Cortex of kidney (tissue), 1 donor: Measurements from ENCODE around the gene RHBDL2.
A peak's percentile ranks its signal among the peaks of the same experiment; 100 is the strongest.
"Not testable (repeated sequence)": the region's sequence is repeated elsewhere in the genome, so short reads cannot be mapped to it uniquely, and the experiment has no call there.

Experiments
- DNase-seq: peaks from one replicate; lab custom pipeline; 2025; lab: John Stamatoyannopoulos, UW

RHBDL2 gene

DNA sequence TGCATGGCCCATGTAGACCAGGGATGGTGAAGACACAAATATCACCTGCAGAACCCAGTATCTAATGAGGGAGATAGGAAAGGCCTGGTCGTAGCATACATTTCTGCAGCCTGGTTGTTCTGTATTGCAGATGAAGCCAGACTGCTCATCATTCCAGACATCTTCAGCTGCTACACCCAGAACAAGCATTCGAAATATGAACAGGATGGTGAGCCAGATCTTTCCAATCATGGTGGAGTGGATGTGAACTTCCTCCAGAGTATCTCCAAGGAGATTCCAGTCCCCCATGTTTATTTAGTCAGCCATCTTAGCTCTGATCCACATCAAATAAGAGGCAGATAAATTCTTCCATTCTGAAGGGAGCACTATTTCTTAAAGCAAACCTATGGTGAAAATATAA lies 65.8 kb downstream of the RHBDL2 start:
- no peak for DNase-seq

DNA sequence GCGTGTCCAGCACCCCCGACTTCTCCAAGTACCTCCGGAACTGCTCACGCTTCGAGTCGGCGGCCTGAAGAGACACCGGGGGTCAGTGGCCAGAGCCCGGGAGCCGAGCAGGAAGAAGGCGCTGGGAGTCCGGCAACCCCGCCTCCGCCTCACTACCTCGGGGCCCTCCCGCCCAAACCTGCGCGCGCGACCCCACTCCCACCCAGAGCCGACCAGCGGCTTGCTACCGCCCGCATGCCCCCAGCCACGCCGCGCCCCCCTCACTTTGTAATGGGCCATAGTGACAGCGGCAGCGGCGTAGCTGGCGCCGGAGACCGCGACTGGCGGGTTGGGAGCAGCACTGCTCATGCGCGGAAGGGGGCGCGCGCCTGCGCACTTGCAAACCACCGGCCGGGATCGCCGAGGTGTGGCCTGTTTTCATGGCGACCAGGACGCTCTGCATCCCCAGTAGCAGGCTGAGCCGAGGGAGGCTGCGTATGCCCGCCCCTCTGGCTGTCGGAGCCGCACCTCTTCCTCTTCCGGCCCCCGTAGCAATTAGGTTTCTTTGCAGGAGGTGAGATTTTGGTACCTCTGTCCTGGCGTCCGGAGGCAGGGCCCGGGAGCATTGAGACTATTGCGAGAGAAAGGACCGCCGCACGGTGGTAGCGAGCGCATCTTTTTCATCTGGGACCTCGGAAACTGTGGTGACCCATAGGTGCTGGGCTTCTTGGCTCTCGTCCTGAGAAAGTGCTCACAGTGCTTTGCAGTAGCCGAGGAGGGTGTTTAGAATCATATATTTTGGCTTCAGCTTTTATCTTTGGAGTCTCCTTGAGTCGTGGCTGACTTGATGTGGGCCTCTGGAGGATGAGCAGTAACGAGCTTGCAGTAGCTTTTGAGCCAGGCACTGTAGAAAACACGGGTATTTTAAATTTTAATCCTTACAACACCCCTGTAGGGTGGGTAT lies 68.3 kb downstream of the RHBDL2 start, which contains the start of gene MYCBP:
Gene MYCBP (minus strand): TSS at position 322 of the 943 bp plus-strand sequence. CDS start 43 bp downstream, at position 279.
- DNase-seq: peak; percentile 33

DNA sequence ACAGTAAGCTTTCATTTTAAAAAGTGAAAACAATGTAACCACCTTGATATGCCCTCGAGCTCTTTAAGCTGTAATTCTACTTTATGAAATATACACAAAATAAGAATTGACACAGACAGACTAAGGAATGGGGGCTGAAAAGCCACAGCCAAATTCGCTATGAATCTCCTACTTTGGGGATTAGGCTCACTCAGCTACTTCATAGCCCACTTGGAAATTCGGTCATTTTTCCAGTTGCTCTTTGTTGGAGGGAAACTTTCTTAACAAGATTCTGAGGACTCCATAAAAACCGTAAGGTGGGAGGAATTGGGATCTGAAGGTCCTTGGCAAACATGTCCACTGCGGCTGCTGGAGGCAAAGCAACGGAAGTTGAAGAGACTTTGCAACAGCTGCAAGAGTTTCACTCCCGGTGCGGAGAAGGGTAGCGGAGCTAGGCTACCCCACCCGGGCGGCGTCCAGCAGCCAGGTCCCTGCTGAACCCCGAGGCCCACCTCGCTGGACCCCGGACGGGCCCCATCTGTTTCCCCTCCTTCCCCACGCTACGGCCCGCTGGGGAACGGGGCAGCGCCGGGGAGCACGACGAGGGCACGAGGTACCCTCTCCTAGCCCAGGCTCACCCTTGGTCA lies 69.1 kb downstream of the RHBDL2 start:
- DNase-seq: no peak

DNA sequence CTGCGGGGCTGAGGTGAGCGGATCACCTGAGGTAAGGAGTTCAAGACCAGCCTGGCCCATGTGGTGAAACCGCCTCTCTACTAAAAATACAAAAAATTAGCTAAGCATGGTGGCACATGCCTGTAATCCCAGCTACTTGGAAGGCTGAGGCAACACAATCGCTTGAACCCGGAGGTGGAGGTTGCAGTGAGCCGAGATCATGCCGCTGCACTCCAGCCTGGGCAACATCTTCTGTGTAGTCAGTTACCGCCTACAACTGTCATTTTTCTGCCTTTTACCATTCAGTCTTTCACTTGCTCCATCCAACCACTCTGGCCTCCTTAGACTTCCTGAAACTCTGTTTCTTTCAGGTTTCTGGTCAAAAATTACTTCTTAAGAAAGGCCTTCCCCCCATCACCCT lies 70.6 kb downstream of the RHBDL2 start:
- DNase-seq: no peak

DNA sequence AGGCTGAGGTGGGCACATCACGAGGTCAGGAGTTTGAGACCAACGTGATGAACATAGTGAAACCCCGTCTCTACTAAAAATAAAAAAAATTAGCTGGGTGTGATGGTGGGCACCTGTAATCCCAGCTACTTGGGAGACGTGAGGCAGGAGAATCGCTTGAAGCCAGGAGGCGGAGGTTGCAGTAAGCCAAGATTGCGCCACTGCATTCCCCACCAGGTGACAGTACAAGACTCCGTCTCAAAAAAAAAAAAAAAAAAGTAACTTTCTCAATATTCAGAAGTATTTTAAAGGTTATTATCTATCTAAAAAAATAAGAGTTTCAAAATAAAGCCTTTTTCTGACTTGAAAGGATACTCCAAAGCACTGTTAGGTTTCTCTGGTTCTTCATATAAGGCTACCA lies 74.4 kb downstream of the RHBDL2 start:
- DNase-seq: no peak

DNA sequence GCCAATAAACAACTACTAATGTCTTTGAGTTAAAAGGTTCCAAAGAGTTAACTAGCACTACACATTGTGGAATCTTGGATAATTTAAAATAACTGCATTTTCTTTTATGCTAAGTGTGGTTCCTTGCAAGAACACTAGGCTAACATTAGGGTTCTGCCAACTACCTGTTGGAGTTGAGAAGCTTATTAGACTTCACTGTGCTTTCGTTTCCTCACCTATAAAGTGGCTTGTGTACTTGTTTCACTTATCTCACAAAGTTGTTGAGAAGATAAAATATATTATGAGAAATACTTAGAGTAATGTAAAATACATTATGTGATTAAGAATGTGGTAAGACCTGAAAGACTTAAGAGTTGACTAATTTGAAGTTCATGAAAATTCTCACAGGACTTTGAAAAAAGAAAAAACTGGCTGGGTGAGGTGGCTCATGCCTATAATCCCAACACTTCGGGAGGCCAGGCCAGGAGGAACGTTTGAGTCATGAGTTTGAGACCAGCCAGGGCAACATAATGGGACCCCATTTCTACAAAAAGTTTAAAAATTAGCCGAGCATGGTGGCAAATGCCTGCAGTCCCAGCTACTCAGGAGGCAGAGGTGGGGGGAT lies 76.4 kb downstream of the RHBDL2 start:
- DNase-seq: no peak

DNA sequence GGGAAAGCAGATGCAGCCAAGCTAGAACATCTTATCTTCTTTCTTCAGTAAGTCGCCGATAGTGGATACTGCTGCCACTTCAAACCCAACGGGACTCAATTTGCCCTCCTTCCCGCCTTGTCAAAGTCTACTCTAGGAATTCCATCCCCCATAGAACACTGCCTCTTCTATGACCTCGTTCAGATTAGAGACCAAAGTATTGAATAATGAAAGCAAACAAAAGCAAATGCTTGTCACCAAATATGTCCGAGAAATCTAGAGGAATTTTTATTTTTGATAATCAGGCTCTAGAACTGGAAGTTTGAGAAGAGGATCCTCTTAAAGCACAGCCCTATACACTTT lies 81.2 kb downstream of the RHBDL2 start:
- DNase-seq: no peak

DNA sequence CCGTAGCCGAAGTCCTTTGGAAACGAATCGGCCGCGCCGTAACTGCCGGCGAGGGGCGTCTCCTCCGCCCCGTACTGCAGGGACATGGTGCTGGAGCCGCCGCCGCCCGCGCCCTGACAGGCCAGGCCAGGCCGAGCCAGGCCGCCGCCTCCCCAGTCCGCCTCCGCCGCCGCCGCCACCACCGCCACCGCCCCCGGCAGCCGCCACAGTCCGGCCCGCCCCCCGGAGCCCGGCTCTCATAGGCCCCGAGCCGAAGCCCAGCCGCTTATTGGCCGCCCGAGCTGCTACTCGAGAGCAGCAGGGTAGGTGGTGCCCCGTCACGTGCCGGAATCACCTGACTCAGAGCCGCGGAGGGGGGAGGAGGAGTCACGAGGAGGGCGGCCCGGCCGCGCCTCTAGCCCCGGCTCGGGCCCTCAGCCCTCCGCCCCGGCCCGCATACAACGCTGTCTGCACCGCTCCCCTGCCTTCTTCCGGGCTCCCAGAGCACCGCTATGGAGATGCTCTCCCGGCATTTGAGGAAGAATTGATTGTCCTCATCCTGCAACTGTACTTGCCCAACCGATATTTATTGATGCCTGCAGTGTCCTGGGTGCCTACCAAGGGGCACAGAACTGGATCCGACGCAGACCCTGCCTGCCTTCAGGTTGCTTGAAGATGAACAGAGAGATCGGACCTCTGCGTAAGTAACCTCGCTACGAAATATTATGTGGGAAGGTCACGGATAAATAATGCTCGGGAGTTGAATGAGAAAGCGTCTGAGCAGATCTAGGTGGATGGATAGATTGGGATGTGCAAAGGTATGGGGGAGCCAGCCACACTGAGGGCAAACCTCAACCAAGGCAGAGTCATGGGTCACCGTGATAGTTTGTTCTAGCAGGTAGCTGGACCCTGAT lies 81.8 kb downstream of the RHBDL2 start, which contains the start of gene RRAGC:
Gene RRAGC (minus strand): TSS at position 212 of the 893 bp plus-strand sequence. CDS start 126 bp downstream, at position 86.
- peak; percentile 98 for DNase-seq

DNA sequence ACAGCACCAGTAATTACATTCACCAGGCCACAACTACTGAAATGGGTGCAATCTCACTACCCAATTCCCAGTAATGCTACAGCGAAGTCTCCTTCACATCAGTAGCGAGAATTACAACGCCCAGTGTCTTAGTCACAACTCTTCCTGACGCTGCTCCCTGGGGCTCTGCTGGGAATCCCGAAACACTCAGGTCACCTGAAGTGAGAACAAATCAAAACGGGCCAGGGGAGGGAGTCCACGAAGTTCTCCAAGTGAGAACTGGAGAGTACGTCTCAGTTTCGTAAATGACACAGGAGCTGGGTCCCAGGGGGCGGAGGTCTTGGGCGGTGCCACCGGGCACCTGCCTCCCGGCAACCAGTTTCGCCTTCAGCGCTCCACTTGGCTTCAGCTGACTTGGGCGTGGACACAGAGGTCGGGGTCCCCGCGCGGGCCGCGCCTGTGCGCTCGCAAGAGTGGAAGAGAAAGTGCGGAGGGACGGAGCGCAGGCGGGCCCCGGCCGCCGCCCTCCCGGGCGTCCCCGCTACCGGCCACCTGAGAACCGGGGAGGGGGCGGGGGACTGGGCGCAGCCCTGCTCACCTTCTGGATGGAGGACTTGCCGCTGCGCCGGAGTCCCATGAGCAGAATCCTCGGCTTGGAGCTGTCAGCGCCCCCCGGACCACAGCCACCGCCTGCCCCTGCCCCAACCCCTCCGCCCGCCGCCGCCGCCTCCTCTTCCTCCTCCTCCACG lies 82.6 kb downstream of the RHBDL2 start:
- no peak for DNase-seq

DNA sequence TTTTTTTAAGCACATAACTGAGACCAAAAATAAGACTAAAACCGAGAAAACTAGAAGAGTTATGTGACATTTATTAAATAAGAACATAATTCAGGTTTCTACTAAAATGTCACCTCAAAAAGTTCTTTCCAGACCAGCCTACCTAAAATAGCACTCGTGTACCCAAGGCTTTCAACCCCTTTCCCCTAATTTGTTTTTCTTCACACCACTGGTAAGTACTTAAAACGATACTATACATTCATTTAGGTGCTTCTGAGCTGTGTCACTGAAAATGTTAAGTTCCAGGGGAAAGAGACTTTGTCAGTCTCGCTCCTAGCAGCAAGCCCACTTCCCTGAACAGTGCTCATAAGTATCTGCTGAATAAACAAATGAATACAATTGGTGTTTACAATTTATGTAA lies 88.8 kb downstream of the RHBDL2 start:
- no peak for DNase-seq

DNA sequence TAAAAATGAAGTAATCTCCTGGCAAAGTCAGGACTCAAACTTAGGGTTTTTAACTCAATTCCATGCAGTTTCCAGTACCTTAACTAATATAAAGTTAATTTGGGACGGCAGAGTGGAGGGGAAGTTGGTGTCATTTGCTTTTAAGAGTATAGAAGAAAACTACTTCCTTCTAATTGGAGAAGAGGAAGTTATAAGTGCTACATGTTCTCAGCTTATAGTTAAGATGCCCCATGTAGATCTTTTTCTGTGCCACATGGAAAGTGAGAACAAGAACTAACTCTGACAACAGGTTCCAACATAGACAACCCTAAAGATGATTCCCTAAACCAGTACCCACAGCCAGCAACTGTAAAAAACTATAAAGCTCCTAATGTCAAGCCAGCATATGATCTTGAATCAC lies 93.6 kb downstream of the RHBDL2 start:
- no peak for DNase-seq

DNA sequence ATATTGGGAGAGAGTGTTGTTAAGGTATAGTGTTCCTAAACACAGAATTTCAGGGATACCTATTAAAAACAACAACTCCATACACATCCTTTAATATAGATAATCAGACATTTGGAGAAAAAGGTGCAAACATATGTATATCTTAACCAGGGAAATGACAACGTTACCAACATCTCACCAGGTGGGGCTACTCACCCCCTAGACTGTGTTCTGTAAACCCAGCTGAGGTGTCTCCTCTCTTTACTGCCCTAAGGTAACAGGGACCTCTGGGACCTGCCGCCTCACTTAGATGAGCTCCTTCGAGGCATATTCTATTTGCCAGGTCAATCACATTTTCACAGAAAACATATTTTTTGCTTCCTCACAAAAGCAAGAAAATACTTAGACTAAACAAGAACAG lies 95.4 kb downstream of the RHBDL2 start:
- no peak for DNase-seq

DNA sequence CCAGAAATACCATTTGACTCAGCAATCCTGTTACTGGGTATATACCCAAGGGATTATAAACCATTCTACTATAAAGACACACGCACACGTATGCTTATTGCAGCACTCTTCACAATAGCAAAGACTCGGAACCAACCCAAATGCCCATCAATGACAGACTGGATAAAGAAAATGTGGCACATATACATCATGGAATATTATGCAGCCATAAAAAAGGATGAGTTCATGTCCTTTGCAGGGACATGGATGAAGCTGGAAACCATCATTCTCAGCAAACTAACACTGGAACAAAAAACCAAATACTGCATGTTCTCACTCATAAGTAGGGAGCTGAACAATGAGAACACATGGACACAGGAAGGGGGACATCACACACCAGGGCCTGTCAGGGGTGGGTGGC lies 96.5 kb downstream of the RHBDL2 start:
- not testable (repeated sequence) for DNase-seq

DNA sequence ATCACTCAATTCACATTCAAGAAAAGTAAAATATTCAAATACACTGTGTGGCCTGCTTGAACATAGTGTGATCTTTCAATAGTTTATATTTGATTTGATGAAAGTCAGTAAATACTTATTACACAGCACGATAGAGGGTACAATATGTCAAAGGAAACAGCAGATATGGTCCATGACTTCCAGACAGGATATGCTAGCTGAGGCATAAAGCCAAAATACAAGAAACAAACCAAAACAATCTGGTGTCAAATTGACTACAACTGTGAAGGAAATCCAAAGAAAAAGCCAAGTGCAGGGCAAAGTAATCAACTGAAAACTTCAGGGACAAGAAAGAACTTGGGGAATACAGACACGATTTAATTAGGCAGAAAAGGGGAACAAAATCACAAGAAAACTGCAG lies 101.3 kb downstream of the RHBDL2 start:
- no peak for DNase-seq

DNA sequence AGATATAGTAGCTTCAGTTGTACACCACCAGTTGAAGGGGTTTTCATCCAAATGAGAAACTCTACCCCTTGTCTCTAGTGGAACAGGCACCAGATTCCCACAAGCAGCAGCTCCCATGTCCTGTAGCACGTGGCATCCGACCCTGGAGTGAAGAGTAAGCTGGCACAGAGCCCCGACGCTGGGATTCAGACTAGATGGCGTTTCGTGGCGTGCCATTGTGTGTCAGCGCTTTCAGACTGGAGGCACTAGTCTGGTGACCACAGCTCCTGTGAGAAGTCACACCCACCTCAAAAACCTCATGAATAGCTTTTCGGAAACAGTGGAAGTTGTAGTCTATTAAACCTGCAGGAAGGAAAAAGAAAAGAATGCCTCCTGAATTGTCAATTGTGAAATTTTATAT lies 102.3 kb downstream of the RHBDL2 start:
- no peak for DNase-seq

DNA sequence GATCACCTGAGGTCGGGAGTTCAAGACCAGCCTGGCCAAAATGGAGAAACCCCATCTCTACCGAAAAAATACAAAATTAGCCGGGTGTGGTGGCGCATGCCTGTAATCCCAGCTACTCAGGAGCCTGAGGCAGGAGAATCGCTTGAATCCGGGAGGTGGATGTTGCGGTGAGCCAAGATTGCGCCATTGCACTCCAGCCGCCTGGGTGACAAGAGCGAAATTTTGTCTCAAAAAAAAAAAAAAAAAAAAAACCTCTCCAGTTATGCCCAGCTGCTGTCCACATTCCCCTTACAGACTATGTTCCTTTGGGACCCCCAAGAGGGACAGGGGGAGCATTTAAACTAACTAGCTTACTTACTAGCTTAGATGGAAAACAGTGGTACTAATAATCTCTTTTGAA lies 105.3 kb downstream of the RHBDL2 start:
- DNase-seq: not testable (repeated sequence)
